Measurements from ENCODE around the gene SNAPC5. TPM values are rescaled to one million over a fixed set of nuclear protein-coding genes. Genes with fewer than 3 reads are reported as not detected.
A peak's percentile ranks its signal among the peaks of the same experiment; 100 is the strongest.
"Not testable (repeated sequence)": the region's sequence is repeated elsewhere in the genome, so short reads cannot be mapped to it uniquely, and the experiment has no call there.

Gene SNAPC5, protein sequence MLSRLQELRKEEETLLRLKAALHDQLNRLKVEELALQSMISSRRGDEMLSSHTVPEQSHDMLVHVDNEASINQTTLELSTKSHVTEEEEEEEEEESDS
- polyA plus RNA-seq (ENCODE audit: insufficient read length in 10 of 10) = 10 to 100 TPM; 31.4 to 43.2 (median 35.5) TPM
- long read RNA-seq, donor 1, transcript SNAPC5-201 (2 exons, 794 nt) = minor isoform, 8 of 29 reads
- long read RNA-seq, donor 1, transcript SNAPC5-202 (3 exons, 1,002 nt) = major isoform, 20 of 29 reads
- long read RNA-seq, donor 1, partial matches to known transcripts = 0 of 29 reads
- long read RNA-seq, donor 1, other reads (novel, unspliced or antisense) = 0 of 29 reads
- long read RNA-seq, donor 2, transcript SNAPC5-202 (3 exons, 1,002 nt) = major isoform, 10 of 12 reads
- long read RNA-seq, donor 2, partial matches to known transcripts = 0 of 12 reads
- long read RNA-seq, donor 2, other reads (novel, unspliced or antisense) = 0 of 12 reads
- long read RNA-seq, donor 3 = 0 reads
- long read RNA-seq, donor 4, transcript SNAPC5-202 (3 exons, 1,002 nt) = major isoform, 11 of 16 reads
- long read RNA-seq, donor 4, partial matches to known transcripts = 0 of 16 reads
- long read RNA-seq, donor 4, other reads (novel, unspliced or antisense) = 0 of 16 reads
- long read RNA-seq, donor 5, transcript SNAPC5-202 (3 exons, 1,002 nt) = major isoform, 23 of 25 reads
- long read RNA-seq, donor 5, partial matches to known transcripts = 0 of 25 reads
- long read RNA-seq, donor 5, other reads (novel, unspliced or antisense) = 0 of 25 reads
- long read RNA-seq, donor 6, transcript SNAPC5-202 (3 exons, 1,002 nt) = major isoform, 23 of 29 reads
- long read RNA-seq, donor 6, partial matches to known transcripts = 0 of 29 reads
- long read RNA-seq, donor 6, other reads (novel, unspliced or antisense) = 0 of 29 reads
- long read RNA-seq, donor 7, transcript SNAPC5-202 (3 exons, 1,002 nt) = major isoform, 10 of 13 reads
- long read RNA-seq, donor 7, partial matches to known transcripts = 0 of 13 reads
- long read RNA-seq, donor 7, other reads (novel, unspliced or antisense) = 0 of 13 reads
- long read RNA-seq, donor 8, transcript SNAPC5-202 (3 exons, 1,002 nt) = major isoform, 6 of 8 reads
- long read RNA-seq, donor 8, partial matches to known transcripts = 0 of 8 reads
- long read RNA-seq, donor 8, other reads (novel, unspliced or antisense) = 0 of 8 reads
- long read RNA-seq, donor 9, partial matches to known transcripts = 0 of 1 reads
- long read RNA-seq, donor 9, other reads (novel, unspliced or antisense) = 0 of 1 reads

- DNase-seq = peak; percentile 93 to 98 (median 96)
These were observed at the start of gene SNAPC5 for GRCh38 chr15:66497502-66498455. Gene SNAPC5, minus strand, starts transcription at chr15:66497762. Its CDS starts 31 bp downstream, at chr15:66497731.

DNA sequence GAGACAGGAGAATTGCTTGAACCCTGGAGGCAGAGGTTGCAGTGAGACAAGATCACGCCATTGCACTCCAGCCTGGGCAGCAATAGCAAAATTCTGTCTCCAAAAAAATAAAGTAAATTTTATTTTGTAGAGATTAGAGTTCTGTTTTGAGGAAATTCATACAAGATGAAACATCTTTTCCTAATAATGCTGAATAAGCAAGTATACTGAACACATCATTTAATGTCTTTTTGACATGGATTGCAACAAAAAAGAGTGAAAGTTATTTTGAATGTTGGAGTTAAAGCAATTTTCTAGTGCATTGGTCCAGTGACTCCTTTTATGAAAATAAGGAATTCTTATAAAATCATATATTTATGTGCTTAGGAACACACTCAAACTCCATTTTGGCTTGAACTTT lies 47.7 kb upstream of the SNAPC5 start:
- DNase-seq = no peak

DNA sequence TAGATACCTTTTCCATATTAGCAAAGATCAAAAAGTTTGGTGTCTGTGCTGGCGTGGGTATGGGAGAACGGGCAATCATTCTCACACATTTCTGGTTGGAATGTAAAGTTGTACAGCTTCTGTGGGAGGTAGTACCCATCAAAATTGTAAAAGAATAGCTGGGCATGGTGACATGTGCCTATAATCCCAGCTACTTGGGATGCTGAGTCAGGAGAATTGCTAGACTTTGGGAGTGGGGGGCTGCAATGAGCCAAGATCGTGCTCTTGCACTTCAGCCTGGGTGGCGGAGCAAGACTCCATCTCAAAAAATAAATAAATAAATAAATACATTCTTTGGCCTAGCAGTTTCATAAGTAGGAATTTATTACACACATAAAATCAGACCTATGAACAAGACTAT lies 45.3 kb upstream of the SNAPC5 start:
- no peak for DNase-seq

GRCh38 chr15:66535056-66535455 lies 37.5 kb upstream of the SNAPC5 start:
- no peak for DNase-seq

DNA sequence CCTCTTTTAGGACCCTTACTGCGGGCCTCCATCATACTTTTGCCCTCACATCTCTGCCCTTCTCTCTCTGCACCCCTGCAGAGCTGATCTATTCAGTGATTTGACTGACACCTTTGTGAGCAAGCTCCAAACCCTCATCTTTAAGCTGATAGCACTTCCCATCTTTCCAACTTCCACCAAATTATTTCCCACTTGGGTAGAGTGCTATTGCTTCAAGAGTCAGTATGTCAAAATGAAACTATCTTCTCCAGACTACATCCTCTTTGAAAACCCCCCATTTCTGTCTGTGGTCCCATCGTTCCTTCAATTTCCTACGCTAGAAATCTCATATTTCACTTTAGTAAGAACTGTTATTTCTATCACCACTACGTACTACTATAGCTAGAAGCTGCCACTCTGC lies 27.3 kb upstream of the SNAPC5 start:
- DNase-seq = no peak

- DNase-seq = no peak
These were observed 26.4 kb upstream of the SNAPC5 start for GRCh38 chr15:66523926-66524325.

DNA sequence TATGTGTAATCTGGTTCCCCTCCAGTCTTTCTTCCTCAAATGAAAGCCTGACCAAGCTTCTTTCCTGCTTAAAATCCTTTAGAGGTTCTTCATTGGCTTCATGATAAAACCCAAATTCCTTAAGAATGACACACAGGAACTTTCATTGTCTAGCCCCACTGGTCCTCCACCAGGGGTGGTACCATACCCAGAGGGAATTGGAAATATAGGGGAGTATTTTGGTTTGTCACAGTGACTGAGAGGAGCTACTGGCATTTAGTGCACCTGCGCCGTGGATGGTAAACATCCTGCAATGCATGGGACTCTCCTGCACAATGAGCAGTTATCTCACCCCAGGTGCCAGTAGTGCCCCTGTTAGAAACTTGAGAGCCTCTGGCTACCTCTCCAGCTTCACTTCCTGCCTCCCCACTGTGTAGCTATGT lies 18.4 kb upstream of the SNAPC5 start:
- DNase-seq = no peak

- no peak for DNase-seq
These were observed 17.0 kb upstream of the SNAPC5 start for GRCh38 chr15:66514586-66514985.

DNA sequence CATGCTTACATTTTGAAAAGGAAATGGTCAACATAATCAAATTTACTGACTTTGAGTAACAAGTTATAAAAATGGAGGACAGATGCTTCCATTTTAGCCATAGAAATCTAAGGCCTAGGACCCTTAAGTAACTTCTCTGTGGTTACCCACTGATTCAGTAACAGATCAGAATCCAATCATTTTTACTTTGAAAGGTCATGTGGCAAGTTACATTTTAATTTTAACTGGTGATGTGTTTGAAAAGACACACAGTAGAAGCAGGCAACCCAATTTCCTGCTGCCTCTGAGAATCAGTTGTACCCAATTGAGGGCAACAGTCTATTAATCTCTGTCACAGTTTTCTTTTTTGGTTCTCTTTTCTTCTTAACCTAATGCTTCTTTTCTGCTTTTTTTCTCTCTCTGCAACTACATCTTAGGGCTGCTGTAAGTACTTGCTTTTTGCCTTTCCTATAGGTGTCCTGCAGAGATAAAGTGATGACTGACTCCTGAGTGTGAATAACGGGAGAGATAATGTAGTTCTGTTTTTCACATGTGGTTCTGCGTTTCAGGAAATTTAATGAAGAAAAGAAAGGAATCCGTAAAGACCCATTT lies 10.8 kb upstream of the SNAPC5 start:
- no peak for DNase-seq

DNA sequence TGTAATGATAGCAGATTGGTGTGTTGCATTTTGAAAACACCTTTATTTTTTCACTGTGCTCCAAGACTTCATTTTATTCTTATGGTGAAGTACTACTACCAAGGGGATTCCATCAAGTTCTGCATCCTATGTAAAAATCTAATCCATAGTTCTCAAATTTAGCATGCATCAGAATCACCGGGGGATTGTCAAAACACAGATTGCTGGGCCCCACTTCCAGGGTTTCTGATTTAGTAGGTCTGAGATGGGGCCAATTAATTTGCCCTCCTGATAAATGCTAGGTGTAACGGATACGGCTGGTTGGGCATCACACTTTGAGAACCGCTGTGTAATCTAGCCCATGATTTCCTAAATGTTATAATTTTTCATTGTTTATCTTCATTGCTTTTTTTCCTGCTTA lies 8.3 kb upstream of the SNAPC5 start:
- DNase-seq = no peak

- DNase-seq = no peak
These were observed 7.9 kb upstream of the SNAPC5 start for GRCh38 chr15:66505430-66505811.

GRCh38 chr15:66504563-66505429 lies 7.2 kb upstream of the SNAPC5 start, which contains the start of the genes RPL4 and ZWILCH:
Gene RPL4, minus strand, starts transcription at chr15:66504855. Its CDS starts 65 bp downstream, at chr15:66504790.
Gene ZWILCH, plus strand, starts transcription at chr15:66505326. Its CDS starts 13 bp downstream, at chr15:66505339.
- peak; percentile 86 to 95 (median 89) for DNase-seq

DNA sequence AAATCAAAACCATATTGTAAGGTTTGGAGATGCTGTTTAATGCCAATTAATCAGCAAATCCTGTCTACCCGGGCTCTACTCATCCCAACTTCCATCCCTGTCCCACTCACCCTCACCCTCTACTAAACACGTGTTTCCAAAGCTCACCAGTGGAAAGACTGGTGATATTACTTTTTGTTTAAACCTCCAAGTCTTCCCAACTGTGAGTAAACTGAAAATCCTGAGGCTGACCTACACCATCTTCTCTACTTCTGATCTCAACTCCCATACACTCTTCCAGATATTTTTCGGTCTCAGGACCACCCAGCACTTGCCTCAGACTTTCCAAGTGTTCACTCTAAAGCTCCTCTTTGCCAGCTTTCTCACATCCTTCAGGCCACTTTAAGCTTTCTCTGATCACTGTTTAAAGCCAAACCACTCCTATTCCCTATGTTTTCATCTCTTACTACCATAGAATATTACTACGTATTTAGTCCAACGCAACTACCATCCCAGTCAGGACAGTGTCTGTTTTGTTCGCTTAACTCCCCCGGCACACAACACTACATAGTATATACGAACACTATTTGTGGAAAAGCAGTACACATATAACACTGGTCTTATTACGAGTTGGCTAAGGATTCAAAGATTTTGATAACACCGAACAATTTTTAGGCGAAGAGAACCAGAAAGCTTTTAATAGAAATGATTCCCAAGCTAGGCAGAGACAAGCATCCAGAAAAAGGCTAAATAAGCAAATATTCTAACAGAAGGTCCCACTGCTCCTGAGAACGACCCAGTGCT lies 6.4 kb upstream of the SNAPC5 start:
- peak in 1 of 3 donors; percentile 23 for DNase-seq

- DNase-seq = not testable (repeated sequence)
These were observed 5.6 kb upstream of the SNAPC5 start for GRCh38 chr15:66503041-66503648.

- DNase-seq = no peak
These were observed 4.9 kb upstream of the SNAPC5 start for GRCh38 chr15:66502491-66502890.

GRCh38 chr15:66500346-66500745 lies 2.8 kb upstream of the SNAPC5 start:
- DNase-seq = not testable (repeated sequence)

GRCh38 chr15:66498501-66499386 lies 1.2 kb upstream of the SNAPC5 start:
- DNase-seq = peak; percentile 30 to 66 (median 42)

All from muscle of back (tissue), 13 donors.